HG03139 (cell line): Measurements from ENCODE around the gene TOM1L2.

Experiments
- ATAC-seq: cut with Tn5 transposase; IDR thresholded peaks from one replicate; pipeline ENCODE4 v1.9.1; 2021; ENCODE audit not compliant: unreplicated experiment

TOM1L2 gene

GRCh38 chr17:17972126-17972951 is at the start of gene TOM1L2, which contains the start of gene DRC3:
Gene TOM1L2 (minus strand): TSS chr17:17972400. CDS start chr17:17972313, 87 bp downstream.
Gene DRC3 (plus strand): TSS chr17:17972862. CDS start chr17:17977599, 4,737 bp downstream.
- peak; percentile 94 for ATAC-seq

- ATAC-seq = no peak
Measured at GRCh38 chr17:18021372-18021771, 49.2 kb upstream of the TOM1L2 start.

- ATAC-seq = no peak
Measured at GRCh38 chr17:18020971-18021370, 48.8 kb upstream of the TOM1L2 start.

DNA sequence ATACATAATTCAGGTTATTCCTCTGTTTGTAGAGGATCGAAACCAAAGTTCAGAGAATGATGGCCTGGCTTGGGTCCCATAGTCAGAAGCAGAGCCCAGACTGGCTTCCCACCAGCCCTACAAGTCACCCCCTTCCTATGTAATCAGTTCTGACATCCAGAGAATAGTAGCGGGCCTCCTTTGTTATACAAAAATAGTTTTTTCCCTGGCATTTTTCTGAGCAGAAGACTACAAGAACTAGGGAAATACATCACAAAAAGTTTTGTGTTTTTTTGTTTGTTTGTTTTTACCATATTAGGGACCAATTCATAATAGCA is 47.6 kb upstream of the TOM1L2 start:
- no peak for ATAC-seq

DNA sequence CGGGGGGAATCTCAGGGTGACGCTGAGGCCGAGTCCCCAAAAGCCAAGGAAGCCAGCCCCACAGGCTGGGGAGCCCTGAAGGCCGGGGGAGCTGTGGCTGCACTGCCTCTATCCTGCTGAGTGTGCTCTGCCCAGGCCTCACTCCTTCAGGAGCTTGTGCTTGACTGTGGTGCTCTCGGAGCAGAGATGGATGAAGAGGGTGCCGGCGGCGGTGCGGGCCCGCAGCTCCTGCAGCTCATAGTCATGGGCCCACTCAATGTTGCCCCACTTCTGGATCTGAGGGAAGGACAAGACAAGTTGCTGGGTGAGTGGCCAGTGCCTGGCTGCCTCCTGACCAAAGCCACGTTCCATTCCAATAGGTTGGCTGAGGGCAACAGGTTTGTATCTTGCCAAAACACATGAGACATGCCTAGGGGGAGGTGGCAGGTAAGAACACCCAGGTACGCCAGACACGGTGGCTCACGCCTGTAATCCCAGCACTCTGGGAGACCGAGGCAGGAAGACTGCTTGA is 46.3 kb upstream of the TOM1L2 start:
- ATAC-seq = no peak

DNA sequence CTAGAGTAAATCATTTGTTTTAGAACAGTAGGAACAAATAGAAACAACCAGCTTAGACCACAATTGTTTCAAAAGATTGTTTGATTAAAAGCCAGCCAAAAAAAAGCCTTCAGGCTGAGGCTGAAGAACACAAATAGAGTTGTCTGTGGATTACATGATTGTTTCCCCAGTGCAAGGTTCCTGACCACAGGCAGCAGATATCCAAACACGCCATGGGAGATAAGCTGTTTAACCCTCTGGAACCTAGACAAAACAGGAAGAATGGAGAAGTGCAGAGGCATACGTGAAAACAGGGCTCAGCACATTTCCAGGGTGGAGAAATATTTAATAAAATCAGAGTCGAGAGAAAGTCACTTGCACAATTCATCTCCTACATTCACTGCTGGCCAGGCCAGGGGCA is 45.8 kb upstream of the TOM1L2 start:
- ATAC-seq = no peak

- ATAC-seq = no peak
Measured at GRCh38 chr17:18016426-18016825, 44.2 kb upstream of the TOM1L2 start.

GRCh38 chr17:18015593-18015992 is 43.4 kb upstream of the TOM1L2 start:
- ATAC-seq = no peak

DNA sequence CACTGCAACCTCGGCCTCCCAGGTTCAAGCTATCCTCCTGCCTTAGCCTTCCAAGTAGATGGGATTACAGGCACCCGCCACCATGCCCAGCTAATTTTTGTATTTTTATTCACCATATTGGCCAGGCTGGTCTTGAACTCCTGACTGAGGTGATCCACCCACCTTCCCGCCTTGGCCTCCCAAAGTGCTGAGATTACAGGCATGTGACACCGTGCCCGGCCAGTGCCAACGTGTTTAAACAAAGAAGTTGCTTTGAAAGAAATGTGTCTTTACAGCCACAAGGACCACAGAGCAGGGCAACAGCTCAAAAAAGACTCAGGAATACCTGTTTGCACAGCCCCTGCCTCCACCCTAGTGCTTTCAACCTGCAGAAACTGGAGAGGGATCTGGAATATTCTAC is 41.8 kb upstream of the TOM1L2 start:
- ATAC-seq = no peak

DNA sequence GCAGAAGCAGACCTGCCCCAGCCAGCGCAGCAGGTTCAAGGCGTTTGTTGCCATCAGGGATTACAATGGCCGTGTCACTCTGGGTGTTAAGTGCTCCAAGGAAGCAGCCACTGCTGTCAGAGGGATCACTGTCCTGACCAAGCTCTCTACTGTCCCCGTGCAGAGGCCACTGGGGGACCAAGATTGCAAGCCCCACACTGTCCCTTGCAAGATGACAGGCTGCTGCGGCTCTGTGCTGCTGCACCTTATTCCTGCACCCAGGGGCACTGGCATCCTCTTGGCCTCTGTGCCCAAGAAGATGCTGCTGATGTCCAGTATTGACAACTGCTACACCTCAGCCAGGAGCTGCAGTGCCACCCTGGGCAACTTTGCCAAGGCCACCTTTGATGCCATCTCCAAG is 39.1 kb upstream of the TOM1L2 start:
- no peak for ATAC-seq

DNA sequence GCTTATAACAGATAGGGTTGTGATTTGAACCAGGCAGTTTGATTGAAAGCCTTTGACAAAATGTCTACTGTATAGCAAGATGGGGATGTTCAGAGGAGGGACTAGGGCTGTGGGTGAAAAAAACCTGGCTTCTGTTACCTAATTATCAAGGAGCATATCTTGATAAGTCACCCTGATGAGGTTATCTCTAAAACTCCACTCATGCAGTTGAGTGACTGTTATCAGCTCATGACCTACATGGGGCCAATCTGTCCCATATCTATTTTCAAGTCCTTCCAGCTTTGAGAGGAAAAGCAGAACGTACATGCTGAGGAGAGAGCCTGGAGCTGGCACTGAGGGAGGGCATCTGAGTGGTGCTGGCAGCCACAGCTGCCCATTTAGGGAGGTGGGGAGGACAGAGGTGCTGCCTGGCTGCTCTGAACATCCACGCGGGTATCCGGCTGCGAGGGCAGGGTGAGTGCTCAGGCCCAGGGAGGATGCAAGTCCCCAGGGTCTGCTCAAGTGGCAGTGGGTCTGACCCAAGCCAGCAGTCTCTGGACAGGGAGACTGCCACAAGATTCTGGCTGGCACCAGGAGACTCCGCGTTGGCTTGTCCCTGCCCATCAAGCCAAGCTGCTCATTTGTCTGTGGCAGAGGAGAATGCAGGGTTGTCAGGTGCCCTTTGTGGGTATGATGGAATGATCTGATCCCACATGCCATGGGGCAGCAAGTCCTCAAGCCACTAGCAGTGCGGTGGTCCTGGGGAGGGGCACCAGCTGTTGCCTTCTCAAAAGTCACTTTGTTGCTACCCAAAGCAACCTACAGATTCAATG is 37.6 kb upstream of the TOM1L2 start:
- ATAC-seq = no peak

GRCh38 chr17:18008496-18009268 is 36.5 kb upstream of the TOM1L2 start:
- ATAC-seq = no peak

GRCh38 chr17:18006495-18007239 is 34.5 kb upstream of the TOM1L2 start:
- no peak for ATAC-seq

DNA sequence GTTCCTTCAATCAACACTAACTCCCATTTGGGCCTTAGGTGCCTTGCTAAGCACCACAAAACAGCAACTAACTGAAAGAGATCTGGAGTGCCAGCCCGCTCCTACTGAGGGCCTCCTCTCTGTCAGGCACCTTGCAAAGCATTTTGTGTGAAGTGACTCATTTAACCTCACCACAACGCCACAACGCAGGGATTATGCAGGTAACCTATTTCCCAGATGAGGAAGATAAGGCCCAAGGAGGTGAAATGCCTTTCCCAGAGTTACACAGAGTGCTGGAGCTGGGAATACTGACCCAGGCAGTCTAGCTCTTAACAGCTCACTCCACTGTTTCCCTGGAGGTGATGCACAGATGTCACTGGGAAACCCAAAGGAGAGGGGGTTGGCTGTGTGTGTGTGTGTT is 33.3 kb upstream of the TOM1L2 start:
- no peak for ATAC-seq

DNA sequence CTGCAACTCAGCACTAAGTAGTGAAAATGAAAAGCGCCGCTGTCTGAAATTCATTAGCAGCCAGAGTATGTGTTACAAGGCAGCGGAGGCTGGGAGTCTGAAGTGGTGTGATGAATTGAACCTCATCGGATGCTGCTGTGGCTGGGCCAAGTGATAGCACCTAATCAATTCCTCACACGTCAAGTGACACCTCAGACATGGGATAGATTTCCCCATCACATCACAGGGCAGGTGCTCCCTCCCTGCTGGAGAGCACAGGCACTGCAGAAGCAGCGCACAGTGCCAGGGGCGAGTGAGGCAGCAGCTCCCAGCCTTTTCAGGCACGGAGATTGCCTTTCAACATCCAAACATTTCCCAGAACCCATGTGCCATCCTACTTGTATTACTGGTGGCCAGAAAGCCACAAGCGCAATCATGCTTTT is 32.7 kb upstream of the TOM1L2 start:
- no peak for ATAC-seq

DNA sequence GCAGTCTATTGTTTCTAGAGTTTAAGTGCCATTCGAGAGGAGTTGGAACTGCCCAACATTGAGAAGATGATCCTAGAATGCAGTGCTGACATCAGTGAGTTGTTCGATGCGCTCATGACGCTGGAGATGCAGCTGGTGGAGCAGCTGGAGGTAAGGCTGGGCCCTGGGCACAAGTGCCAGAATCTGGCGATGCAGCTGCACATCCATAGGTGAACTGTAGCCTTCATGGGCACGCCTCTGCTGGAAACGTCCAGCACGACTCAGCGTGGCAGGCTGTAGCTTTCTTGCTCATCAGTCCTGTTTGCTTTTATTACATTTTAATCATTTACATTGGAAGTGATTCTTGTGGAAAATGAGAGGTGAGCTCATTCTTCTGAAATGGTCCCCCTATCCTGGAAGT is 32.1 kb upstream of the TOM1L2 start:
- no peak for ATAC-seq

GRCh38 chr17:18002171-18002570 is 30.0 kb upstream of the TOM1L2 start:
- no peak for ATAC-seq

DNA sequence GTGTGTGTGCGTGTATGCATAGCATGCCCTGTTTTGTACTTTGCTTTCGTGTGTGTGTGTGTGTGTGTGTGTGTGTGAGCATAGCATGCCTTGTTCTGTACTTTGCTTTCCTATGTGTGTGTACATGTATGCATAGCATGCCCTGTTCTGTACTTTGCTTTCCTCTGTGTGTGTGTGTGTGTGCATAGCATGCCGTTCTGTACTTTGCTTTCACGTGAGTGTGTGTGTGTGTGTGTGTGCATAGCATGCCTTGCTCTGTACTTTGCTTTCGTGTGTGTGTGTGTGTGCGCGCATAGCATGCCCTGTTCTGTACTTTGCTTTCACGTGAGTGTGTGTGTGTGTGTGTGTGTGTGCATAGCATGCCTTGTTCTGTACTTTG is 27.8 kb upstream of the TOM1L2 start:
- no peak for ATAC-seq

DNA sequence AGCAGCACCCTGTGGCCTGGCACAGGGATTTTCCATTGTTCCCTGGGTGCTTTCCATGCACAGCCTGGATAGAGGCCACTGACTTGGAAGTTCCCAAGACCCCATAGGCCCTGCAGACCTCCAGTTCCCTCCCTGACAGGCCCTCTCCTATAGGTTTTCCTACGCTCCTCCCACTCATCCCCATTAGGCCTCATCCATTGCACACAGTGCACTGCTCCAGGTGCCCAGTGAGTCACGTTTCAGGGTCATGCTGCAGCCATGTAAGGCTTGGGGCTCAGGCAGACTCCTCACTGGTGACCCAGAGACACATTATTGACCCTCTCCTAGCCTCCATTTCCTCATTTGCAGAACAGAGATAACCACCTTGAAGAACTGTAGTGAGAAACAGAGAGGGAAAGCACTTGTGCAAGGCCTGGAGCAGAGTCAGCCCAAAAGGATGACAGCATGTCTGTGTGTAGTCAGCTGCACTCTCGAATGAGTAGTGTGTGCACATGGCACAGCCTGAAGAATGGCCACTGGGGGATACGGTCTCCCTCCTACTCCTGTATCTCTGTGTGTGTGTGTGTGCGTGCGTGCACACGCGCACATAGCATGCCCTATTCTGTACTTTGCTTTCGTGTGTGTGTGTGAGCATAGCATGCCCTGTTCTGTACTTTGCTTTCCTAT is 27.3 kb upstream of the TOM1L2 start:
- ATAC-seq = no peak

DNA sequence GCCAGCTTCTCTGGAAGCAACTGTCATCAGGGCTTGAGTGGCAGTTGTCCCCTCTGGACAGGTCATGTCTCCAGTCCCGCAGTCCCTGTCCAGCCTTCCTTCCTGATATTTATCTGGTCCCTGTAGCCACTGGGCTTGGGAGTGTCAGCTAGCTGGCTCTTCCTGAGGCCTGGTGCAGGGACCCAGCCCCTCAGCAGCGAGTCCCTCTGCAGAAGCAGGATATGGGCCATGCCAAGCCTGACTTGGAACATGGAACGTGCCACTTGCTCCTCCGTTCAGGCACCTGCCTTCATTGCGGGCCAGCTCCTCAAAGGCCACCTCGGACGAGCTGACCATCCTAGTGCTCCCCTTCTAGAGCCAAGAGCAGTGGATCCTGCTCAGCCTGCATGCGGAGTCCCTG is 26.7 kb upstream of the TOM1L2 start:
- no peak for ATAC-seq
